Loucy (cell line): Measurements from ENCODE around the gene SKIC2.
"Not testable (repeated sequence)": the region's sequence is repeated elsewhere in the genome, so short reads cannot be mapped to it uniquely, and the experiment has no call there.

Source experiments
- CTCF ChIP-seq: fragments of 200-600 bp; sonication (generic); conservative IDR thresholded peaks from 2 replicates; pipeline ENCODE4 v1.5.1; 2014; ENCODE audit warnings: mild to moderate bottlenecking, antibody characterized with exemption, low read length
- EZH2phosphoT487 ChIP-seq: fragments of 200-600 bp; IDR thresholded peaks from 2 replicates; pipeline ENCODE4 v1.6.1; 2018; ENCODE audit warnings: antibody characterized with exemption, mild to moderate bottlenecking, moderate library complexity, borderline replicate concordance

DNA sequence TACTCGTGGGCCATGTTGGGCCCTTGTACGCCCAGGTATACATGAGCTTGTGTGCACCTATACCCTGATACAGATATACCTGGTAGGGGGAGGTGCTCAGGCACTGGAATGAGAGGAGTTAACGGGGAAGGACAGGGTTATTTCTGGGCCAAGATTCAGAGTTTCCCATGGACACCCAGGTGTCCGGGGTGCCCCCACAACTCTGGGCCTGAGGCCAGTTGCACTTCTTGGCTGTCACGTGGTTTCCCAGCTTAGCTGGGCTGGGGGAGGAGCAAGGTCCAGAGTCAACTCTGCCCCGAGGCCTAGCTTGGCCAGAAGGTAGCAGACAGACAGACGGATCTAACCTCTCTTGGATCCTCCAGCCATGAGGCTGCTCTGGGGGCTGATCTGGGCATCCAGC lies 22.8 kb downstream of the SKIC2 start, which contains the start of gene C4A:
- not testable (repeated sequence) for TF ChIP-seq CTCF, EZH2phosphoT487
